Activated T-cell treated with anti-CD3 and anti-CD28 coated beads for 1 hour (primary cell): ENCODE measurements around the gene NUDT7.

ENCODE experiments used
- DNase-seq: peaks from one replicate; pipeline ENCODE4 v3.0.0-alpha.2; 2020; ENCODE audit warnings: low read depth

The NUDT7 gene

DNA sequence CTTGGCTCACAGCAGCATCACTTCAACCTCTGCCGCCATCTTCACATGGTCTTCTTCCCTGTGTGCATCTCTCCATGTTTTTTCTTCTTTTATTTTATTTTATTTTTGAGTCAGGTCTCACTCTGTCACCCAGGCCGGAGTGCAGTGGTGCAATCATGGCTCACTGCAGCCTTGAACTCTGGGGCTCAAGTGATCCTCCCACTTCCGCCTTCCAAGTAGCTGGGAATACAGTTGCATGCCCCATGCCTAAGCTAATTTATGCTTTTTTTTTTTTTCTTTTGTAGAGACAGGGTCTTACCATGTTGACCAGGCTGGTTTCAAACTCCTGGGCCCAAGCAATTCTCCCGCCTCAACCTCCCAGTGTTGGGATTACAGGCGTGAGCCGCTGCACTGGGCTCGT lies 1.9 kb downstream of the NUDT7 start:
- no peak for DNase-seq

DNA sequence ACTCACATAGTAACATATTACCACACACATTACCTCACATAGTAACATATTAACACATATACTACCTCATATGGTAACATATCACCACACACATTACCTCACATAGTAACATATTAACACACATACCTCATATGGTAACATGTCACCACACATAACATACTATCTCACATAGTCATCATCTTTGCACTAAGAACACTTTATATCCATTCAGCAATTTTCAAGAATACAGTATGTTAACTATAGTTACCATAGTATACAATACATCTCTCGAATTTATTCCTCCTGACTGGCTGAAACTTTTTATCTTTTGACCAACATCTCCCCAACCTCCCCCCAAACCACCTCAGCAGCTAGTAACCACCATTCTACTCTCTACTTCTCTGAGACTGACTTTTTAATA lies 7.6 kb downstream of the NUDT7 start:
- DNase-seq, result no peak

DNA sequence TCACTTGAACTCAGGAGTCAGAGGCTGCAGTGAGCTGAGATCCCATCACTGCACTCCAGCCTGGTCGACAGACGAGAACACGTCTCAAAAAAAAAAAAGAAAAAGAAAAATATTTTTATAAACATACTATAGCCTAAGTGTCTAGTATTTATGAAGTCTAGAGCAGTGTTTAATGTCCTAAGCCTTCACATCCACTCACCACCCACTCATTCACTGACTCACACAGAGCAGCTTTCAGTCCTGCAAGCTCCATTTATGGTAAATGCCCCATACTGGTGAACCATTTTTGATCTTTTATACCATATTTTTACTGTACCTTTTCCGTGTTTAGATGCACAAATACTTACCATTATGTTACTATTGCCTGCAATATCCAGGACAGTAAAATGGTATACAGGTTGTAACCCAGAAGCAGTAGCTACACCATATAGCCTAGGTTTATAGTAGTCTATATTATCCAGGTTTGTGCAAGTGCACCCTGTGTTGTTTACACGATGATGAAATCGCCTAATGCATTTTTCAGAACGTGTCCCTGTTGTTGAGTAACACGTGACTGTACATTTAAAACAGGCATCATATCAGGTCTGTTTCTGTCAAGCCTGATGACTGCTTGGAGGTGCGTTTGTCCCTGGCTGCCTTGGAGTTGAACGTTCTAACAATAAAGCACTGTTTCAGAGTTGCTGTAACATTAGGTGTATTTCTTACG lies 10.1 kb downstream of the NUDT7 start:
- DNase-seq, result no peak

DNA sequence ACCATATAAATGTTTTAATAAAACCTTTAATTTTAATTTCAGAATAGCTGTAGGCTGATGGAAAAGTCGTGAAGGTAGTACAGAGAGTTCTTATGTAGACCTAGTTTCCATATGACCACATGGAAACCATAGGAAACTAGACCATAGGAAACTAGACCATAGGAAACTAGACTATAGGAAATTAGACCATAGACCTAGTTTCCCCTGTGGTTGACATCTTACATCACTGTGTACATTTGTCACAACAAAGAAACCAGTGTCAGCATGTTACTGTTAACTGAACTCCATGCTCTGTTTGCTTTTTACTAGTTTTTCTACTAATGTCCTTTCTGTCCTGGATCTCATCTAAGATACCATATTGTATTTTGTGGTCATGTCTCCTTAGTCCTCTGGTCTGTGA lies 14.6 kb downstream of the NUDT7 start:
- no peak for DNase-seq

DNA sequence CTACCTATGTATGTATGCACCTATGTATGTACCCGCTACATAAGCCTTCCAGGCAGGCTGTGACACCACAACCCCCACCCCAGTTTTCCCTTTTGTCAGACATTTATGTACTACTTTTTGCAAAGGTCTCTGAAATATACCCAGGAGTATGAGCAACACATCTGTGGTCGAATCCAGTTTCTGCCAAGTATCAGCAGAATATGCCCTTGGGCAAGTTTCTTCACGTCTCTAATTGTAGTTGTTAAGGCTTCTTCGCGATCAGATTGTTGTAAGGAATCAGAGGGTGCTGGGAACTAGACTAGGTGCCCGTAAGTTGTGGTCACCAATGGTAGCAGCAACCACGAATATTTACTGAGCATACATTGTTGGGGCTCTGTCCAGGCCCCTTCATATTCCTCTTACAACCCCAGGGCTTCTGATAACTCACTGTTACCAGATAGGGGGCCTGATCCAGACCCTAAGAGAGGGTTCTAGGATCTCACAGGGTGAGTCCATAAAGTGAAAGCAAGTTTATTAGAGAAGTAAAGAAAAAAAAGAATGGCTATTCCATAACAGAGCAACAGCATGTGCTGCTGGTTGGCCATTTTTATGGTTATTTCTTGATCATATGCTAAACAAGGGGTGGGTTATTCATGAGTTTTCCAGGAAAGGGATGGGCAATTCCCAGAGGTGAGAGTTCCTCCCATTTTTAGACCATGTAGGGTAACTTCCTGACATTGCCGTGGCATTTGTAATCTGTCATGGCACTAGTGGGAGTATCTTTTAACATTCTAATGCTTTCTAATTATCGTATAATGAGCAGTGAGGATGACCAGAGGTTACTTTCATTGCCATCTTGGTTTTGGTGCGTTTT lies 16.6 kb downstream of the NUDT7 start:
- DNase-seq, result no peak

DNA sequence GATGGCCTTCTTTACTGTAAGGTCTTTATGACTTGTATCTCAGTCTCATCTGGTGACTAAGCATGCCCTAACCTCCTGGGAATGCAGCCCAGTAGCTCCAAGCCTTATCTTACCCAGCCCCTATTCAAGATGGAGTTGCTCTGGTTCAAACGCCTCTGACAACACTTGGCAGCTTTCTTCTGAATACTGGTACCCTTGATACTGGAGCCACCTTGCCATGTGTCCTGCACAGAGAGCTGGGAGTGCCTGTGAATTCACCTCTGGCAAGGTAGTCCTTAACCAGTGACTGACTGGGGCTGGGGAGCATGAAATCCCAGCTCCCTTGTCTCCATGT lies 17.2 kb downstream of the NUDT7 start:
- DNase-seq, result no peak

DNA sequence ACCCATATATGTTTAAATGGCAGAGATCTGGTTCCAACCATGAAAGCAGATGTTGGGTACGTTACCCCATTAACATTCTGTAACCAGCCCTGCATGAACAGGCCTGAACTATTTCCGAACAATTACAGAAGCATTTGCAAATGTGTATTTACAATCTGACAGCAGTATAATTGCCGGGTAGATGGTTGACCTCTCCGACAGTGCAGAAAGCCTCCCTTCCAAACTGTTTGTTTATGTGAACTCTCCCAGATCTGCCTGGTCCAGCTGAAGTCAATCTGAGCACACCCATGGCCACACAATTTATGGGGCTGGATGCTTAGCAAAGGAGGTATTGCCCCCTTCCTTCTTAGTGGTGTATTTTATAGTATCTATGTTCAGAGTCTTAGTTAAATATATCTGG lies 21.8 kb downstream of the NUDT7 start:
- no peak for DNase-seq

DNA sequence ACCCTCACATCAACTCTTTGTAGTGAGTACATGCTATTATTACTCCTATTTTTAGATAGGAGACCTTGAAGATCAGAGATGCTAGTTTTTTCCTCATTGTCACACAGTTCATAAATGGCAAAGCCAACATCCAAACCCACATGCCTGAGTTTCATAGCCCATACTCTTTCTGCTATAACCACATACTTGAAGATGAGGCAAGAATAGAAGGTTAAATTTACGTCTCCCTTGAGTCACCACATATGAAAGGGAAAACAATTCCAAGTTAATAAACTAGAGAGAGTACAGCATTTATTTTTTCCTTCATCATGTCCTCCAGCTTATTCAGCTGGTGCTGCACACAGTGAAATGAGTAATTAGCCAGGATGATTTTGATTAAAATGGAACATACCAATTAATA lies 23.7 kb downstream of the NUDT7 start:
- no peak for DNase-seq

DNA sequence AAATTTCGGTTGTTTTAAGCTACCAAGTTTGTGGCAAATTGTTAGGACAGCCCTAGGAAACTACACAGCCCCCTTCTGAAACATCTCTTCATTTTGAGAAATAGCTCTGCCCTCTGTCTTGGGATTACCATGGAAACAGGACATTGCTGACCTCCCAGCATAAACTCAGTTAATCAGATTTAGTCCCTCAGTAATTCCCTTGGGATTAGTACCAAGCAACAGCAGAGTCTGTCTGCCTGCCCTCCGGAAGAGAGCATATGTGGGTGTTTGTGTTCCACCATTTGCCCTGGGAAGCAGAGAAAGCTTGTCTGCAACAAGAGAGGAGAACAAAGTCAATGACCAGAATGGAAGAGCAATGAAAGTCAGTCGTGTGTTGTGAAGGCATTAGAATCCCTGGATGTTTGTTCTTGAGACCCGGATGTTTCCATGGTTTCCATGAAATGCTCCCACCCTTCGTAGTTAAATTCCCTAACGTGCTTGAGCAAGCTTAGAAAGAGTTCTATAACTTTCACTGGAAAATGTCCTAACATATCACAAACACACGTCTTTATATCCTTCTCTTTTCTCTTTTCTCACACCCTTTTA lies 26.2 kb downstream of the NUDT7 start:
- DNase-seq, result no peak

DNA sequence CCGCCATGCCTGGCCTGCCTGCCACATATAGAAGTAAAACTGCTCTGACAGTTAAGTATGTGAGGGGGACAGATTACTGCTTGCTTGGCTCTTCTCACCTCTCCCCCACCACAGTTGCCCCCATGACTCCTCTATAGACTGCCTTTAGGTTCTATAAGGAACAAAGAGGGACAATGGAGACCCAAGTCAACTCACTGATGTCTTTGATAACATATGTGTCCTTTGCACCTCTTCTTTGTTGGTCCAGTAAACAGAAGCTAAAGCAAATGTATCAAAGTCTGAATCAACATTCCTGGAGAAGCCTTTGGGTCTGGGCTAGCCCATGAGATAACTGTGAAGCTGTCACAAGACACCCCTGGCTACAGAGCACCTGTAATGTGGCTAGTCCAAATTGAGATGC lies 27.1 kb downstream of the NUDT7 start:
- DNase-seq, result no peak

DNA sequence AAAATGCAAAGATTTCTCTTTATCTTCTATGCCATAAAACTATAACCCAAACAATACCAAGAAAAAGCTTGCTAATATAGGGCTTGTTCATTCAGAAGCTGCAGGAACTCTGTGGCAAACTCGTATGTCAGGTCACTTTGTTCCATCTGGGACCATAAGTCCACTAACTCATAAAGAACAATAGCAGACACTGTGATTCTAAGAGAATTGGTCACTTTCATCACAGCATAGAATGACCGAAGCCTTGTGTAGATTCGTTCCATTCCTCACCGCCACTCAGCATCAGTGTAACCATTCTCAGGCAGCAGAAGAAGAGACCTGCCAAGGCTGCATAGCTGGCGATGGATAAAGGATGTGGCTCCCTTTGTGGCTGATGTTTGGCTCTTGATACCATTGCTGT lies 35.7 kb downstream of the NUDT7 start:
- DNase-seq, result no peak

DNA sequence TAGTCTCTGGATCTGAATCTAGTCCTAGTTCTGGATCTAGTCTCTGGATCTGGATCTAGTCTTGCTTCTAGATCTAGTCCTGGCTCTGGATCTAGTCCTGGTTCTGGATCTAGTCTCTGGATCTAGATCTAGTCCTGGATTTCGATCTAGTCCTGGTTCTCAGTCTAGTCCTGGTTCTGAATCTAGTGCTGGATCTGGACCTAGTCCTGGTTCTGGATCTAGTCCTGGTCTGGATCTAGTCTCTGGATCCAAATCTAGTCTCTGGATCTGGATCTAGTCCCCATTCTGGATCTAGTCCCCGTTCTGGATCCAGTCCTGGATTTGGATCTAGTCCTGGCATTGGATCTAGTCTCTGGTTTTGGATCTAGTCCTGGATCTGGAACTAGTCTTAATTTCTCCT lies 36.2 kb downstream of the NUDT7 start:
- no peak for DNase-seq

DNA sequence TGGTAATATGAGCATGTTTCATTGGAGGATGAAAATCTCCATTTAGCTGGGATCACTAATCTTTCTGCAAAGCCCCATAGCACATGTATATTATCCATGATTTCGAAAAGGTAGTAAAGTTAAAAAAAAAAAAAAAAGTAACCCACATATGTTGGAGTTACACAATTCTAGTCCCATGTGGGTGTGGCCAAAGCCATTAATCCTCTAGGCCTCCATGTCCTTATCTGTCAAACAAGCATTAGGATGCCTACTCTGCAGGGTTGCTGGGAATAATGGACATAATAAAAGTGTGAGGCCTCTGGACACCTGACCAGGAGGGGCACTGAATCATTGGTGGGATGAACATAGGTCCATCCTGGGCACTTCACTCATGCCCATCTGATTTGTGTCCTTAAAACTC lies 36.9 kb downstream of the NUDT7 start:
- no peak for DNase-seq

DNA sequence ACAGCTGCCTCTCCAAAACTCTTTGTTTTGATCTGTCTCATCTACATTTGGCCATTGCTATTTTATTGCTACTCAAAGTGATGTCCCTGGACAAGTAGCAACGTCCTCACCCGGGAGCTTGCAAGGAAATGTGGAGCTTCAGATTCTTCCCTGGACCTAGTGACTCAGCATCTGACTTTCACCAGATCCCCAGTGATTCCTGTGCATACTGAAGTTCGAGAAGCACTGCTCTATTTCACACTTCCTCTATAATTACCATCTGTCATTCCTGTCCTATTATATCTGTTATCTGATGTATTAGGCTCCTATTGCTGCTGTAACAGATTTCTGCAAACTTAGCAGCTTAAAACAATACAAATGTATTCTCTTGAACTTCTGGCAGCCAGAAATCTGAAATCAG lies 37.5 kb downstream of the NUDT7 start:
- DNase-seq, result no peak

DNA sequence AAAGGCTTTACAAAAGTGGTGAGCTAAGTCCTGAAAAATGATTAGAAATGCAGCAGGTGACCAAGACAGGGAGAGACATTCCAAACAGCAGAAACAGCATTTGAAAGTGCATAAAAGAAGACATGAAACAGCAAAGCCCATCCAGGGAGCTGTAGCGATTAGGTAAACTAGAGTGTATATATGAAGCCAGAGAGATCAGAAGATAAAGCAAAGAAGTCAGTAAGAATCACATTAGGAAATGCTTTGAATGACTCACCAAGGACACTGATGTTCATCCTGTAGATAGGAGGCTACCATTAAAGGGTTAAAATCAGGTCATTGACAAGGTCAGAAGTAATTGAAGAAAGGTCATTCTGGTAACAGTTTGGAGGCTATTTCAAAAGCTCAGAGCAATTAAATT lies 38.5 kb downstream of the NUDT7 start:
- DNase-seq, result no peak

DNA sequence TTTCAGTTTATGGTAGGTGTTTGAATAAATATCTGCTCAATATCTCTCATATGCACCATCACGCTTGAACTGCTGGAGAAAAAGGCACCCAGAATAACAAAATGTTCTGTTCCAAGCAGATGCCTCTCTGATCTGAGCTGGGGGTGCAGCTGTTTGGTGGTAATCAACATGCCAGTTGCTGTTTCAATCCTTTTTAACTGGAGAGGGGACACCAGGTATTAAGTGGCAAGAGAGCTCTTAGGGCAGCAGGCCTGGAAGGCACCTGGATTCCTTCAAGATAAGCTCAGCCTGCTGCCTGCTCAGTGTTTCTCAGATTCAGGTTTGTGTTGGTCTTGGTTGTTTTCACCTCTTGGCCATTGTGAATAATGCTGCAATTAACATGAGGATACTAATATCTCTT lies 38.9 kb downstream of the NUDT7 start:
- no peak for DNase-seq

DNA sequence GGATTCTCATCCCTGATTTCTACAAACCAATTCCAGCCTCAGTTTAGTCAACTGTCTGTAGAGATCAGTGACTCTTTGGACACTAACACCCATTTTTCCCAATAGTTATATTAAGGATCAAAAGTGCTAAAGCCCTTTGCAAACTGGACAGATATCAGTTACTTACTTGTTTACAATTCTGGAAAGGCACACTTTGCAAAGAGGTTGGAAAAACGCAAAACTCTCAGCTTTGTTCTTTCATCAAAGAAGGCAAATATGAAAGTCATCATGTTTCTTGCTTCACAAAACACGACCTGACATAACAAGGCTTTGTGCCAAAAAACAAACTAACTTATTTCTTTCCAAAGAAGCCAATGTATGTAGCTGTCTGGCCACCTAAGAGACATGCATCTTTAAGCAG lies 39.9 kb downstream of the NUDT7 start:
- no peak for DNase-seq

DNA sequence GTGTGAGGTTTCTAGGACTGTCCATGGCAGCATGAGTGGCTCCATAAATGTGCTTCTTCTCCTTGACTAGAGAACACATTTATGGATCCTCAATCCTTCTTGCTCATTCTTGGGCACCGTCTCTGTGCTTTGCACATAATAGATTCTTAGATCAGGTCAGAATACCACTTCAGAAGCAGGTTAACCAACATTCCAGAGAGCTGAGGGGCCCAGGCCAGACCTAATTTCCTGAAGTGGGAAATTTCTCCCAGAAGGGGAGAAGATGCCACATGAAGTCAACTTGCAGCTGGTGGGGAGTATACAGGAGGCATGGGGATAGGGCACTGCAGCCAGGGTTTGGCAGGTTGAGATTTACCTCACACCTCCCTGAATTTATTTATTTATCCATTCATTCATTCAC lies 41.7 kb downstream of the NUDT7 start:
- DNase-seq, result no peak

DNA sequence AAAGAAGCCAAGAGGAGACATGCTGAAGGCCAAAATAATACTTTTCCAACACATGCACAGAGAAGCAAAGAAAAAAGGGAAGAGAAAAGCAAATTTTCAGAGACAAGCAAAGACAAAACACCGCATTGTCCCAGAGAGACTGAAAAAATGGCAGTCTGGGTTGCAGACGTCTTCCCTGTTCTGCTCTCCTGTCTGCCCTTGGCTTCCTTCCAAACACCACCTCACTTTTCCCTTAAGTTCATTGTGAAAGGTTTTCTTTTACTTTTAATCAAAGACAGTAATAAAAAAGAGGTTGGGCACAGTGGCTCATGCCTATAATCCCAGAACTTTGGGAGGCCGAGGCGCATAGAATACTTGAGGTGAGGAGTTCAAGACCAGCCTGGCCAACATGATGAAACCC lies 44.9 kb downstream of the NUDT7 start:
- no peak for DNase-seq

DNA sequence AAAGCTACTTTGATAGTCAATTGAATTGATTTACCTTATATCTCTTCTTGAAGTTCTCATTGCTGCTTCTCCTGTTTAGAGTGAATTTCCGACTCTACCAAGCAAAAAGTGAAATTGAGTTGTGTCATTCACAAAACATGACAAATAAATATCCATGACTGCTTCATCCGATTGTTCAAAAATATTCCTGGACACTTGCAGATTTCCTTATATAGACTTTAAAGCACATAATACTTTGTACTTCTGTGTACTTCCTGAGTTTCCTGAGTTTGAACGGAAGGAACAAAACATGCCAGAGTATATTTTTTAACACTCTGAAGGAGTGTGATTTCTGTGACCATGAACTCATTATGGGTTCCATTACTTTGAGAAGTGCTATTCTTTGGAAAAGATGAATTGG lies 45.5 kb downstream of the NUDT7 start:
- DNase-seq, result no peak

DNA sequence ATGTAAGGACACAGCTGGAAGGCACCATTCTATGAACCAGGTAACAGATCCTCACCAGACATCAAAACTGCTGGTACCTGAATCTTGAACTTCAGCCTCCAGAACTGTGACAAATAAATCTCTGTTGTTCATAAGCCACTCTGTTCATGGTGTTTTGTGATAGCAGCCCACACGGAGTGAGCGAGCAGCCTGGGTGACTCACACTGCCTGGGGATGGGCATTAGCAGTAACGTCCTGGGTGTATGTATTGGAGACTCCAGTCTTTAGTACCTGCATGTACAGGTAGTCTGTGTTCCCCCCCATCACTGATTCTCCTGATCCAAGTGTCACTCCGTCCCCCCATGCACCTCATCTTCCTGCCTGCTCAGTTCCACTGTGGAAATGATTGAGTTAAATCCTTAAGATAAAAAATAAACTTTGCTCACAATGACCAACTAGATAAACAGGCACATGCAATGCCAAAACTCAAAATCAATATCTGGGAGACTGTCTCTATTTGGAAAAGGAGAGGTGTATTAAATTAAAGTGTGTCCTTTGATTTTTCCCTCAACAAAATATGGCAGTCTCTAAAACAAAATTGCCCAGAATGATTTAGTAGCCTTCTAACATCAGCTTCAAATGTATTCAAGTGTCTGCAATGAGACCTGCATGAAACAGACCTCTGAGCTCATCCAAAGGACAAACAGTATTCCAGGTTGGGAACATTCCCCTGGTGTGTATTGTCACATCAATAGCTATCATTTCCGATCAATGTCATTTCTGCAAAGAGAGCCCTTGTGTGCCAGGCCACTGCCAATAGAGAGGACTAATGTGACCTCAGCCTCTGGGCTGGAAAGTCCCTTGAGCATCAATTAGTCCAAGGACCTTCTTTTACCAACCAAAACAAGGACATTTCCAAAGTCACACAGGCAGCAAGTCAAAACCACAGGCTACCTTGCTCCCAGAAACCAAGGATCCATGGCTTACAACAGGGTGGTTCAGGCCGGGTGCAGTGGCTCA lies 53.9 kb downstream of the NUDT7 start:
- DNase-seq, result no peak

DNA sequence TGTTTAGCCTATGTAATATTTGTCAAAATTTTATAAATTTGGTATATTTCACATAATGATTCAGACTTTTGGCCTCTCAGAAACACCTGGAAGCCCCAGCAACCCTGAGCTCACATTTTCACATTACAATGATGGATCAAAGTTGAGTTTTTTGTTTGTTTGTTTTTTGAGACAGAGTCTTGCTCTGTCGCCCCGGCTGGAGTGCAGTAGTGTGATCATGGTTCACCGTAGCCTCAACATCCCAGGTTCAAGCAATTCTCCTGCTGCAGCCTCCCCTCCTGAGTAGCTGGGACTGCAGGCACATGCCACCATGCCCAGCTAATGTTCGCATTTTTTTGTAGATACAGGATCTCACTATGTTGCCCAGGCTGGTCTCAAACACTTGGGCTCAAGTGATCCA lies 55.4 kb downstream of the NUDT7 start:
- no peak for DNase-seq
